ENCODE measurements around the gene TMEM132A. TPM values are rescaled to one million over a fixed set of nuclear protein-coding genes. Genes with fewer than 3 reads are reported as not detected.

TMEM132A gene, protein sequence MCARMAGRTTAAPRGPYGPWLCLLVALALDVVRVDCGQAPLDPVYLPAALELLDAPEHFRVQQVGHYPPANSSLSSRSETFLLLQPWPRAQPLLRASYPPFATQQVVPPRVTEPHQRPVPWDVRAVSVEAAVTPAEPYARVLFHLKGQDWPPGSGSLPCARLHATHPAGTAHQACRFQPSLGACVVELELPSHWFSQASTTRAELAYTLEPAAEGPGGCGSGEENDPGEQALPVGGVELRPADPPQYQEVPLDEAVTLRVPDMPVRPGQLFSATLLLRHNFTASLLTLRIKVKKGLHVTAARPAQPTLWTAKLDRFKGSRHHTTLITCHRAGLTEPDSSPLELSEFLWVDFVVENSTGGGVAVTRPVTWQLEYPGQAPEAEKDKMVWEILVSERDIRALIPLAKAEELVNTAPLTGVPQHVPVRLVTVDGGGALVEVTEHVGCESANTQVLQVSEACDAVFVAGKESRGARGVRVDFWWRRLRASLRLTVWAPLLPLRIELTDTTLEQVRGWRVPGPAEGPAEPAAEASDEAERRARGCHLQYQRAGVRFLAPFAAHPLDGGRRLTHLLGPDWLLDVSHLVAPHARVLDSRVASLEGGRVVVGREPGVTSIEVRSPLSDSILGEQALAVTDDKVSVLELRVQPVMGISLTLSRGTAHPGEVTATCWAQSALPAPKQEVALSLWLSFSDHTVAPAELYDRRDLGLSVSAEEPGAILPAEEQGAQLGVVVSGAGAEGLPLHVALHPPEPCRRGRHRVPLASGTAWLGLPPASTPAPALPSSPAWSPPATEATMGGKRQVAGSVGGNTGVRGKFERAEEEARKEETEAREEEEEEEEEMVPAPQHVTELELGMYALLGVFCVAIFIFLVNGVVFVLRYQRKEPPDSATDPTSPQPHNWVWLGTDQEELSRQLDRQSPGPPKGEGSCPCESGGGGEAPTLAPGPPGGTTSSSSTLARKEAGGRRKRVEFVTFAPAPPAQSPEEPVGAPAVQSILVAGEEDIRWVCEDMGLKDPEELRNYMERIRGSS
- 18.5 TPM for total RNA-seq

GRCh38 chr11:60924110-60924905 is at the start of gene TMEM132A:
Gene TMEM132A, plus strand, starts transcription at chr11:60924460. Its CDS starts 174 bp downstream, at chr11:60924634.
- peak; percentile 68 for DNase-seq (ENCODE audit: low spot score)

GRCh38 chr11:60875366-60876167 is 48.7 kb upstream of the TMEM132A start:
- no peak for DNase-seq (ENCODE audit: low spot score)

GRCh38 chr11:60876168-60876485 is 48.1 kb upstream of the TMEM132A start:
- DNase-seq (ENCODE audit: low spot score): no peak

- no peak for DNase-seq (ENCODE audit: low spot score)
These were observed 45.8 kb upstream of the TMEM132A start for GRCh38 chr11:60878245-60879101.

- DNase-seq (ENCODE audit: low spot score): no peak
These were observed 45.2 kb upstream of the TMEM132A start for GRCh38 chr11:60879104-60879503.

- DNase-seq (ENCODE audit: low spot score): no peak
These were observed 44.2 kb upstream of the TMEM132A start for GRCh38 chr11:60879971-60880588.

- DNase-seq (ENCODE audit: low spot score): no peak
These were observed 43.5 kb upstream of the TMEM132A start for GRCh38 chr11:60880643-60881282.

- peak; percentile 32 for DNase-seq (ENCODE audit: low spot score)
These were observed 36.7 kb upstream of the TMEM132A start for GRCh38 chr11:60887556-60887955.

- no peak for DNase-seq (ENCODE audit: low spot score)
These were observed 34.4 kb upstream of the TMEM132A start for GRCh38 chr11:60889869-60890311.

DNA sequence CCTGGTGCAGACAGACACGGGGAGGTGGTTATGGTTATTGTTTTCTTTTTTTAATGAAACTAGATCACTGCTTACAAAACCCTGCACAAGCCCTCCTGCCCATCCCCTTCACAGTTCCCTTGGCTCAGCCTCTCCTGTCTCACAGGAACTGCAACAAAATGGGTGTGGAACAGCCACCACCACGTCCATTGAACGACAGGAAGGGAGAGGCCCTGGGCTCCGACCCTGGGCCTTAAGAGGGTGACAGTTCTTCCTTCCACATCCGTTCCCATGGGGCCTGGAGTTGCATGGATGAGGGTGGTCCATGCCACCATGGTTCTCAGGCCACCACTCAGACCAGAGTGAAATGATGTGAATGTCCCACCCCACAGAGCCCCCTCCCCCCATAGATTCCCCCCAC is 33.6 kb upstream of the TMEM132A start:
- no peak for DNase-seq (ENCODE audit: low spot score)

GRCh38 chr11:60891103-60891741 is 33.0 kb upstream of the TMEM132A start:
- no peak for DNase-seq (ENCODE audit: low spot score)

- no peak for DNase-seq (ENCODE audit: low spot score)
These were observed 28.6 kb upstream of the TMEM132A start for GRCh38 chr11:60895687-60896086.

DNA sequence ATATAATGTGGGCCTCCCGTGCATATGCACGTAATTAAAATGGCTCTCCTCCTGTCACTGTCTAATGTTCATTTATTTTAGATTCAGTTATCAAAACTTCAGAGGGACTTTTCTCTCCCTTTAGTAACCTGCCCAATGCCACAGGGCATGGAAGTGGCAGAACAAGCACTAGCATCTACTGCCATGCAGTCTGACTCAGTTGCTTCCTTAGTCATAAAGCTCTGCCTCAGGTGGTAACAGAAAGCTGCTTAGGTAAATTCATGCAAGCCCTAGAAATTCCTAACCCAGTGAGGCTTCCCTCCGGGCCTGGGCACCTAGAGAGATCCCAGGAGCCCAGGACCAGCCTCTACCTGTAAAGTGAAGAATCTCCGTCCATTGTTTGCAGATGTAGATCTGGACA is 26.8 kb upstream of the TMEM132A start:
- DNase-seq (ENCODE audit: low spot score): no peak

GRCh38 chr11:60899046-60899936 is 25.0 kb upstream of the TMEM132A start:
- DNase-seq (ENCODE audit: low spot score): peak; percentile 48

GRCh38 chr11:60899977-60900376 is 24.3 kb upstream of the TMEM132A start:
- no peak for DNase-seq (ENCODE audit: low spot score)

- DNase-seq (ENCODE audit: low spot score): no peak
These were observed 23.4 kb upstream of the TMEM132A start for GRCh38 chr11:60900673-60901404.

- DNase-seq (ENCODE audit: low spot score): no peak
These were observed 21.6 kb upstream of the TMEM132A start for GRCh38 chr11:60902625-60903024.

Measured in mucosa of gallbladder (tissue), 1 donor.